NT2/D1 (cell line): ENCODE data around the gene CCDC154.

Experiments
- YY1 ChIP-seq: IDR thresholded peaks from 2 replicates; pipeline ENCODE4 v1.6.1; 2011; ENCODE audit not compliant: insufficient read length, insufficient read depth
- ZNF274 ChIP-seq: IDR thresholded peaks from 2 replicates; pipeline ENCODE4 v1.6.1; 2011; ENCODE audit warnings: mild to moderate bottlenecking, low read depth, low read length

- TF ChIP-seq YY1 (no peak), ZNF274 (no peak)
These were observed 24.1 kb upstream of the CCDC154 start for GRCh38 chr16:1468426-1468810.
